Liver (tissue), 3 donors: ENCODE data around the gene HDAC2.

Experiments
- CTCF ChIP-seq: fragments of 150-350 bp; IDR thresholded peaks from 2 replicates; pipeline ENCODE4 v1.5.1; 2017; ENCODE audit warnings: improper control_type of control experiment, low read depth, low read length; ENCODE audit not compliant: missing input control
- MAX ChIP-seq: IDR thresholded peaks from 2 replicates; pipeline ENCODE4 v1.6.1; 2016; ENCODE audit warnings: antibody characterized with exemption
- REST ChIP-seq: IDR thresholded peaks from 2 replicates; pipeline ENCODE4 v1.6.1; 2016; ENCODE audit warnings: antibody characterized with exemption, mild to moderate bottlenecking
- SP1 ChIP-seq: IDR thresholded peaks from 2 replicates; pipeline ENCODE4 v1.6.1; 2018; ENCODE audit warnings: antibody characterized with exemption, mild to moderate bottlenecking
- ZBTB33 ChIP-seq: IDR thresholded peaks from 2 replicates; pipeline ENCODE4 v1.6.1; 2016; ENCODE audit warnings: antibody characterized with exemption
- donor health status: healthy.
- donor health status: healthy.

- TF ChIP-seq CTCF, result no peak
- TF ChIP-seq SP1, result no peak
- no peak for TF ChIP-seq ZBTB33
- no peak for TF ChIP-seq REST
- TF ChIP-seq MAX, result no peak
These were observed 11.7 kb downstream of the HDAC2 start for GRCh38 chr6:113959235-113959634.
